ENCODE results near the gene CXCR4. TPM values are rescaled to one million over a fixed set of nuclear protein-coding genes. Genes with fewer than 3 reads are reported as not detected.

The CXCR4 gene
- total RNA-seq, 2 experiments from 2014 or later: 75.4 to 89.3 TPM

DNA sequence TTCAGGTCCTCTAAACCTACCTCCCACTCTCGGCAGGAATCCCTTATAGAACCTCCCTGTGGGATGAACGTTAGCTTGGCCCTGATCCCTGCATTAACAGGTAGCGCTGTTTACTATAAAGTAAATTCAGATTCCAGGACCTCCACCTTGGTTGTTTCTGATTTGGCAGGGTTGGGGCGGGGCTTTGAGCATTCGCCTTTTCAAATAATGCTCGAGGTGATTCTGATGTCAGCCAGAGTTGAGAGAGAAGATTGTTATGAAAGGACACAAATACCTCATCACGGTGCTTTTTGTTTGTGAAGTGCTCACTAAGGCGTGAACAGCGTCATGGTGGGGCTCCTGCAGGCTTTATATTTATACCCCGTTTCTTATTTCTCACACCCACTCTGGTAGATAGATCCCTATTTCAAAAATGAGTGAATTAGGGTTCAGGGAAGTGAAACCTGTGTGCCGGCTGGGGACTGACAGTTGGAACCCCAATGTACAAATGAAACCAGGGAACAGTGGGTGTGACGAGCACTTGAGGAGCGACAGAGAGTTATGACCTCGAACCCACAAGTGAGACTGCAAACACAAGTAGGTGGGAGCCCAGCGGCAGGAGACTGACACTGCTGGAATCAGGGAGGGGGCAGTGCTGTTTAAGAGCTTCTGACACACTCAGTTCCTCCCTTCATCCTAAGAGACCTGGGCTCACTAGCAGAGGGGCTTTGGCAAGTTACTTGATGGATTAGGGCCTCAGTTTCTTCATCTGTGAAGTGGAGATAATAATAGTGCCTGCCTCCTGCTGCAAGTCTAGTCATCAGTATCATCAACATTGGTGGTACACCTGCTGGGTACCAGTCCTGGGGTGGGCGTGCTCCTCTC is 14.2 kb upstream of the CXCR4 start:
- ChIA-PET POLR2A (interaction anchor here (0.5 to 2.9 kb wide), 10 partner anchors 13 to 1160 kb away, joined by 3 to 19 read pairs (median 4); partner anchors contain the start of gene CXCR4), CTCF (interaction anchor here (0.6 to 2.1 kb wide), 4 partner anchors 59 to 249 kb away, joined by 3 to 8 read pairs (median 4); no protein-coding TSS in a partner anchor)
- Mint-ChIP-seq H3K36me3 (ENCODE audit: low read depth) (no peaks in the 10 kb centered on the region), H3K4me3 (peak overlapping the region; percentile 50), H3K4me1 (peaks cover 98% of the 10 kb centered on the region), H3K27me3 (peaks cover 14% of the 10 kb centered on the region), H3K9me3 (ENCODE audit: low read depth) (no peaks in the 10 kb centered on the region), H3K27ac (peak overlapping the region; percentile 80)
- DNase-seq: peak; percentile 83
- intact Hi-C loops (cut with DNase I, micrococcal nuclease): loop anchor here (1.0 to 5.0 kb wide), 18 partner anchors 13 to 1080 kb away; partner anchors contain the start of genes DARS1 (in 2 of the 2), RAB3GAP1 (in 2 of the 2), UBXN4 (in 2 of the 2) and CXCR4 (in 1 of the 2)
- ATAC-seq: peak; percentile 59

DNA sequence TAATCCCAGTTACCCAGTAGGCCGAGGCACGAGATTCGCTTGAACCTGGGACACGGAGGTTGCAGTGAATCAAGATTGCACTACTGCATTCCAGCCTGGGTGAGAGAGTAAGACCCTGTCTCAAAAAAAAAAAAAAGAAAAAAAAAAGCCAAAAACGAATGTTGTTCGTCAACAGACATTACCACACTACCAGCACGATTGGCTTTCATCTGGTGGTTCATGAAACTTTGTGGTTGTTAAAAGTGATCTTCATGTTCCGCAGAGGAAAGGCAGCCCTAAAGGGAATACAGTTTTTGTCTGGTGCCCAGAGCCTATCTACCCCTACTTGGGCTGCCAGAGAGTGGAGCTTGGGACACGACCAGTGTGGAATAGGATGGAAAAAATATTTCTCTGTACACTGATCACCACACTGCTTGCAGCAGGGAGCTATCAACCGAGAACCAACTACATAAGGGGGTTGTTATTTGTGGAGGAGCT is 13.6 kb upstream of the CXCR4 start:
- no peaks in the 10 kb centered on the region for H3K36me3 Mint-ChIP-seq (ENCODE audit: low read depth)
- H3K9me3 Mint-ChIP-seq (ENCODE audit: low read depth): no peaks in the 10 kb centered on the region
- peak; percentile 17 for ATAC-seq
- peaks cover 98% of the 10 kb centered on the region for H3K4me1 Mint-ChIP-seq
- intact Hi-C loops (cut with DNase I, micrococcal nuclease): loop anchor here (2.0 to 5.0 kb wide), 7 partner anchors 75 to 1079 kb away; partner anchors contain the start of genes RAB3GAP1 (in 2 of the 2), UBXN4 (in 2 of the 2), R3HDM1 (in 1 of the 2) and ZRANB3 (in 1 of the 2)
- peak; percentile 49 for DNase-seq
- CTCF ChIA-PET: interaction anchor here (0.6 to 1.3 kb wide), 5 partner anchors 50 to 311 kb away, joined by 3 to 5 read pairs (median 4); no protein-coding TSS in a partner anchor
- peaks cover 10% of the 10 kb centered on the region for H3K27me3 Mint-ChIP-seq
- POLR2A ChIA-PET: interaction anchor here (0.8 to 1.2 kb wide), 3 partner anchors 12 to 251 kb away, joined by 3 to 4 read pairs (median 3); no protein-coding TSS in a partner anchor
- peak overlapping the region; percentile 50 for H3K4me3 Mint-ChIP-seq
- H3K27ac Mint-ChIP-seq: peak overlapping the region; percentile 80

DNA sequence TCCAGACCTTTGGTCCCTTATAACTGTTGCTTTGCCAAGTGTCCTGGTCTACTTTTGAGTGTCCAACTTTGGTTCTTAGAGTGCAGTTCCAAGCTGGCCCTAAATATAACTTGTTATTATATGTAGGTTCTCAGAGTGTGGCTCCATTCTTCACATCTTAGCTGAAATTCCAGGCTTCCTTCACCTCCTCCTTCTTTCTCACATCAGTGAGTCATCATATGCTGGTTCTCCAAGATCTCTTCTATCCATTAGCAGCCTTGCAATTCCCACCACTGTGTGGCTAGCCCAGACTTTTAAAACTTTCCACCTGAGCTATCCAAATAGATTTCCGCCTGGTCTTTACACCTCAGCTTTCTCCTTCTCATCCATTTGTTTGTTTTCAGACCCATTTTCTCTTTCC is 12.6 kb upstream of the CXCR4 start:
- Mint-ChIP-seq H3K4me1 (peaks cover 96% of the 10 kb centered on the region), H3K9me3 (ENCODE audit: low read depth) (no peaks in the 10 kb centered on the region), H3K4me3 (no peak overlapping the region), H3K27me3 (peaks cover 10% of the 10 kb centered on the region), H3K36me3 (ENCODE audit: low read depth) (no peaks in the 10 kb centered on the region), H3K27ac (peak overlapping the region; percentile 79)
- no peak for ATAC-seq
- no peak for DNase-seq
- POLR2A ChIA-PET: interaction anchor here (1.0 kb wide), 1 partner anchor 252 kb away, joined by 6 read pairs; no protein-coding TSS in a partner anchor
- intact Hi-C loops (cut with DNase I, micrococcal nuclease): loop anchor here (2.0 to 5.0 kb wide), 7 partner anchors 76 to 1078 kb away; partner anchors contain the start of genes RAB3GAP1 (in 2 of the 2), UBXN4 (in 2 of the 2), R3HDM1 (in 1 of the 2) and ZRANB3 (in 1 of the 2)
- CTCF ChIA-PET: interaction anchor here (0.5 to 1.2 kb wide), 8 partner anchors 10 to 310 kb away, joined by 3 to 5 read pairs (median 4); no protein-coding TSS in a partner anchor

DNA sequence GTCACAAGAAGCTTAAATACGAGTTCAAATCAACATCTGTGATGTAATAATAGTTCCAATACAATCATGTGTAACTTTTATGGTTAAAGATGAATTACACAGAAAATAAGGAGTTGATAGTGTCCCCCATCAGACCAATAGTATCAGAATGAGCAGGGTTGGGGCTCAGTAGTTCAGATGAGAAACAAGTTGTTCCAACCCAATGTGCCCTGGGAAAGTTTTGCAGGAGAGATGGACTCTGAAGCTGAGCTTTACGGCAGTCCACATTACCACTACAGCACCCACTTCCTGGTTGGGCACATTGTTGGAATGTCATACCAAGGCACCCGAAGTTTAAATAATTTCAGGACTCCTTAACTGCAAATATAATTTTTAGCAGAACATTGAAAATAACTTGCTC is 12.1 kb upstream of the CXCR4 start:
- POLR2A ChIA-PET: interaction anchor here (1.0 kb wide), 1 partner anchor 252 kb away, joined by 6 read pairs; no protein-coding TSS in a partner anchor
- H3K9me3 Mint-ChIP-seq (ENCODE audit: low read depth): no peaks in the 10 kb centered on the region
- peaks cover 96% of the 10 kb centered on the region for H3K4me1 Mint-ChIP-seq
- peaks cover 10% of the 10 kb centered on the region for H3K27me3 Mint-ChIP-seq
- DNase-seq (no peak), ATAC-seq (no peak)
- CTCF ChIA-PET: interaction anchor here (0.7 to 1.2 kb wide), 8 partner anchors 10 to 256 kb away, joined by 3 to 5 read pairs (median 3); no protein-coding TSS in a partner anchor
- peak overlapping the region; percentile 88 for H3K27ac Mint-ChIP-seq
- intact Hi-C loops (cut with DNase I, micrococcal nuclease): loop anchor here (2.0 to 5.0 kb wide), 7 partner anchors 77 to 1078 kb away; partner anchors contain the start of genes RAB3GAP1 (in 2 of the 2), UBXN4 (in 2 of the 2), R3HDM1 (in 1 of the 2) and ZRANB3 (in 1 of the 2)
- no peaks in the 10 kb centered on the region for H3K36me3 Mint-ChIP-seq (ENCODE audit: low read depth)
- peak overlapping the region; percentile 31 for H3K4me3 Mint-ChIP-seq

DNA sequence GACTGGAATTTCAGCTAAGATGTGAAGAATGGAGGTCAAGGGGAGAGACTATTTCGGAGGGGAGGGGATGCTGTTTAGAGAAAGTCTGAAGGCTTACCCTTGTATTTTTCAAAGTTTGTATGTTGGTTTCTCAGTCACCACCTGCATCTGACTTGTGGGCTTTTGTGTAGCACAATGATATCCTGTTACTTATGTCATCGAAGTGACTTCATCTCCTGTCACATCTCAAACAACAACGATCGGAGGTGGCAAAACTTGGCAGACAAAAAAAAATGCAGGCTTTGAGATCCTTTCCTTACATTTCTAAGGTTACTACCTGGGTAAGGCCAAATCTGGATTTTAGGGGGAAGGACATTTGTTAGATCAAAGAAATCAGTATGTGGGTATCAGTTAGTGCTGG is 11.7 kb upstream of the CXCR4 start:
- ATAC-seq (peak; percentile 23), DNase-seq (no peak)
- intact Hi-C loops (cut with DNase I, micrococcal nuclease): loop anchor here in 1 of 2 experiments (1.0 kb wide), 1 partner anchor 11 kb away; the partner anchor contains the start of gene CXCR4
- H3K36me3 Mint-ChIP-seq (ENCODE audit: low read depth): no peaks in the 10 kb centered on the region
- H3K4me1 Mint-ChIP-seq: peaks cover 95% of the 10 kb centered on the region
- peak overlapping the region; percentile 88 for H3K27ac Mint-ChIP-seq
- peak overlapping the region; percentile 31 for H3K4me3 Mint-ChIP-seq
- H3K9me3 Mint-ChIP-seq (ENCODE audit: low read depth): no peaks in the 10 kb centered on the region
- ChIA-PET POLR2A (interaction anchor here (1.0 kb wide), 1 partner anchor 253 kb away, joined by 6 read pairs; no protein-coding TSS in a partner anchor), CTCF (interaction anchor here (1.0 to 1.2 kb wide), 6 partner anchors 14 to 256 kb away, joined by 3 to 5 read pairs (median 3); no protein-coding TSS in a partner anchor)
- peaks cover 7% of the 10 kb centered on the region for H3K27me3 Mint-ChIP-seq

DNA sequence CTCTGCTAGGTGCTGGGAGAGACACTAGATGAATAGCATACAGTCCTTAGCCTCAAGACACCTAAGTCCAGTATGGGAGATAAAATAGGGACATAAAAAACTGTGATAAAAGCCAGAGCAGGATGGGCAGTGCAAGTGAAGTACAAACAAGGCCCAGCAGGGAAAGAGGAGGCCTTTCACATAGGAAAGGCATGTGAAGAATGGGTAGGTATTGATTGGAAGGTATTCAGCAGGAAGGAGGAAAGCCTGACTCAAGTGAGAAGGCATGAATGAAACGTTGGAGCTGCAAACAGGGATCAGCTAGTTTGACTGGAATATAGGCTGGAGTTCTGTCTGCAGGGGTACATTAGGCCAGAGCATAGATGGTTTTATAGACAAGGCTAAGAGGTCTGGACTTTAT is 11.0 kb upstream of the CXCR4 start:
- POLR2A ChIA-PET: no interaction called here
- Mint-ChIP-seq H3K9me3 (ENCODE audit: low read depth) (no peaks in the 10 kb centered on the region), H3K4me3 (no peak overlapping the region), H3K27me3 (peaks cover 7% of the 10 kb centered on the region), H3K36me3 (ENCODE audit: low read depth) (no peaks in the 10 kb centered on the region), H3K4me1 (peaks cover 95% of the 10 kb centered on the region), H3K27ac (peak overlapping the region; percentile 44)
- ATAC-seq: no peak
- CTCF ChIA-PET: interaction anchor here (1.0 to 1.2 kb wide), 3 partner anchors 15 to 251 kb away, joined by 3 read pairs; no protein-coding TSS in a partner anchor
- DNase-seq: no peak
- intact Hi-C loops (cut with DNase I, micrococcal nuclease): loop anchor here in 1 of 2 experiments (1.0 kb wide), 1 partner anchor 11 kb away; the partner anchor contains the start of gene CXCR4

DNA sequence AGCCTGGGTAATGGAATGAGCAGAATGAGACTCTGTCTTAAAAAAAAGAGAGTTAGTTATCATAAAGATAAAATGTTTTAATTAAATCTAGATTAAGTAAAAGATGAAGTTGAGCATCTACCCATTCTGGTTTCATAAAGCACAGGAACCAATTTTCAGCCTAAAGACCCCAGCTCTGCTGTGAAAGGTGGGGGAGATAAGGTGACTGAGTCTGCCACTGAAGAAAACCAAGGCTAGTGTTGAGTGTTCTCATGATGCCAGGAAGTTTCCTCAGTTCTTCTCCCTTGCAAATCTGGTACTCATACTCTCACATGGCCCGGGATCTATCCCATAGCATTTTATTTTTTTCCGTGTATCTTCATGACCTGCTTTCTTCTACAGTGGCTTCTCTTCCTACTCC is 10.4 kb upstream of the CXCR4 start:
- intact Hi-C loops (cut with DNase I, micrococcal nuclease): no loop called here
- ATAC-seq: no peak
- Mint-ChIP-seq H3K9me3 (ENCODE audit: low read depth) (no peaks in the 10 kb centered on the region), H3K36me3 (ENCODE audit: low read depth) (no peaks in the 10 kb centered on the region), H3K27ac (no peak overlapping the region), H3K27me3 (peaks cover 7% of the 10 kb centered on the region), H3K4me1 (peaks cover 93% of the 10 kb centered on the region), H3K4me3 (no peak overlapping the region)
- POLR2A ChIA-PET: no interaction called here
- CTCF ChIA-PET: no interaction called here
- no peak for DNase-seq

DNA sequence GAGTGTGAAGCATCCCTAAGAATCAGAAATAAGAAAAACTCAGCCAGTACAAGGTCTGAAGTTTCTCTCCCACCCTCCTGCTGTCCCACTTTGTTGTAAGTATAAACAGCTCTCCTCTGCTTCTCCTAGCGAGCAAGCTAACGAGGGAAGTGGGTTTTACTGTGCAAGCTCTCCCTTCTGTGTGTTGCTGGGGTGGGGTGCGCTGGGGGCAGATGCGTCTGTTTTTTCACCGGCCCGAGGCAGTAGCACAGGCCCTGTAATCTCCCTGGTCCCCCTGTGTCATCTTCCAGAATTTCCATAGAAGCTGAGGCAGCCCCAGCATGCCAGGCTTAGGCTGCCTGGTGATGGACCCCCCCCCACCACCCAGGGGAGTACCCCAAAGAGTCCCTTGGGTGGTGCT is 9.4 kb upstream of the CXCR4 start:
- Mint-ChIP-seq H3K4me1 (peaks cover 89% of the 10 kb centered on the region), H3K27ac (peak overlapping the region; percentile 11), H3K27me3 (peaks cover 7% of the 10 kb centered on the region), H3K36me3 (ENCODE audit: low read depth) (no peaks in the 10 kb centered on the region), H3K4me3 (no peak overlapping the region), H3K9me3 (ENCODE audit: low read depth) (no peaks in the 10 kb centered on the region)
- DNase-seq: no peak
- POLR2A ChIA-PET: interaction anchor here (0.6 kb wide), 1 partner anchor 71 kb away, joined by 6 read pairs; no protein-coding TSS in a partner anchor
- CTCF ChIA-PET: interaction anchor here (0.6 kb wide), 1 partner anchor 191 kb away, joined by 3 read pairs; no protein-coding TSS in a partner anchor
- no peak for ATAC-seq
- intact Hi-C loops (cut with DNase I, micrococcal nuclease): no loop called here

DNA sequence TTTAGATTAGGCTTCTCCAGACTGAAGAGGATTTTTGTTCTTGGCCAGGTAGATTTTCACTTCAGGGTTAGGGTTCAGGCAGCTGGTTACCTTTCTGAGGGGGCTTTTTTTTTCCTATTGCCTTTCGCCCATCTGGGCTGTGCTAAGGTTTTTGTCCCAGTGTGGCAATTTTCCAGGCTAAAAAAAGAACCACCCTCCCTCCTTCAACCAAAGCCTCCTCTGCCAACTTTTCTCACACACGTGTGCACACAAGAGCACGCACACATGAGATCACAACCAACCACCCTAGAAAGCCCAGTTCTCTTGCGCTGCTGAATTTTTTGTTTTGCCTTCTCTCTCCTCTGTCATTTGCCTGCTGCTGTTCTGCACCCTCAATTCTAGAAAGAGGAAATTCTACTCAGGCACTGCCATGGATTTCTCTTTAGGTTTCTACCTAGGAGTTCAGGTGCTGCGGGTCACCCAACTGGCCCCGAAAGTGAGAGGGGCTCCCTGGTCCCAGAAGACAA is 8.5 kb upstream of the CXCR4 start:
- Mint-ChIP-seq H3K4me3 (no peak overlapping the region), H3K36me3 (ENCODE audit: low read depth) (no peaks in the 10 kb centered on the region), H3K27ac (no peak overlapping the region), H3K4me1 (peaks cover 90% of the 10 kb centered on the region), H3K27me3 (peaks cover 9% of the 10 kb centered on the region), H3K9me3 (ENCODE audit: low read depth) (no peaks in the 10 kb centered on the region)
- ChIA-PET CTCF (interaction anchor here (1.6 kb wide), 1 partner anchor 9 kb away, joined by 3 read pairs; no protein-coding TSS in a partner anchor), POLR2A (no interaction called here)
- intact Hi-C loops (cut with DNase I, micrococcal nuclease): no loop called here
- DNase-seq: no peak
- no peak for ATAC-seq

DNA sequence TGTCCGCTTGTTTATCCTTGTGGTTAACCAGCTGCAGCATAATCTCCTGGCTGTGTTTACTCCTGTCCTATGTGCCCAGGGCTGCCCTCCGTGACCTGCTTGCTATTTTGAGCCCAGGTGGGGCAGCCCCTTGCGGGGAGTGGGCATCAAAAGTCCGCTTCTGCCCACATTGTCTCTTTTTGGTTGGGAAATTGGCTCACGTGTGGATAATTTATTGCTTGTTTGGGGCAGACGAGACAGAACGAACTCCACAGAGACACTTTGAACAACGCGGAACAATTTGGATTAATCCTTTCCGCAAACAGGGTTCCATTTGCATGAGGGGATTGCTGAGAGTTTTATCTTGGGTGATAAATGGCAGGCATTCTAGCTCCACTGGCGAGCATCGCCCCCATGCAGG is 8.1 kb upstream of the CXCR4 start:
- POLR2A ChIA-PET: interaction anchor here (1.0 kb wide), 1 partner anchor 8 kb away, joined by 5 read pairs; no protein-coding TSS in a partner anchor
- H3K9me3 Mint-ChIP-seq (ENCODE audit: low read depth): no peaks in the 10 kb centered on the region
- intact Hi-C loops (cut with DNase I, micrococcal nuclease): no loop called here
- H3K36me3 Mint-ChIP-seq (ENCODE audit: low read depth): no peaks in the 10 kb centered on the region
- DNase-seq (no peak), ATAC-seq (no peak)
- H3K4me3 Mint-ChIP-seq: no peak overlapping the region
- no peak overlapping the region for H3K27ac Mint-ChIP-seq
- H3K27me3 Mint-ChIP-seq: peaks cover 9% of the 10 kb centered on the region
- H3K4me1 Mint-ChIP-seq: peaks cover 90% of the 10 kb centered on the region
- CTCF ChIA-PET: interaction anchor here (0.8 to 1.6 kb wide), 4 partner anchors 8 to 259 kb away, joined by 3 to 4 read pairs (median 4); no protein-coding TSS in a partner anchor

Data from activated CD4-positive, alpha-beta T cell treated with anti-CD3 and anti-CD28 coated beads for 36 hours (primary cell).